HAP-1 (cell line): Measurements from ENCODE around the gene TTK.

ENCODE experiments used
- DNase-seq, 2 experiments: peaks; one replicate each; pipeline ENCODE4 v3.0.0-alpha.2; 2016 to 2020; ENCODE audit warnings: low spot score in 2 of 2
- H3K27me3 ChIP-seq: fragments of 250-450 bp; sonication (Bioruptor Pico); 2 replicates; pipeline ENCODE4 v1.5.1; 2020; ENCODE audit warnings: low read depth, mild to moderate bottlenecking, moderate library complexity
- H3K36me3 ChIP-seq: fragments of 250-450 bp; sonication (Bioruptor Pico); replicated peaks from 2 replicates; pipeline ENCODE4 v1.5.1; 2020; ENCODE audit warnings: mild to moderate bottlenecking
- H3K4me1 ChIP-seq: fragments of 250-450 bp; sonication (Bioruptor Pico); 2 replicates; pipeline ENCODE4 v1.5.1; 2020; ENCODE audit warnings: mild to moderate bottlenecking
- H3K4me3 ChIP-seq: fragments of 250-450 bp; sonication (Bioruptor Pico); 2 replicates; pipeline ENCODE4 v1.5.1; 2020; ENCODE audit warnings: mild to moderate bottlenecking, moderate library complexity
- H3K9me3 ChIP-seq: fragments of 250-450 bp; sonication (Bioruptor Pico); 2 replicates; pipeline ENCODE4 v1.5.1; 2020; ENCODE audit warnings: mild to moderate bottlenecking, moderate library complexity
- in situ Hi-C: fragments of 300-500 bp; cut with MboI; formaldehyde crosslinking; loops from 3 replicates; pipeline ENCODE4 v1.14.3; 2020; ENCODE audit warnings: low sequenced_read_pairs, inconsistent platforms, mixed read lengths

The TTK gene

GRCh38 chr6:80004173-80005072, at the start of gene TTK:
TTK (plus strand) TSS chr6:80004649; CDS start chr6:80005844, 1,195 bp downstream.
- in situ Hi-C loops, result no loop called here
- Histone ChIP-seq H3K4me1 (peaks cover 15% of the 10 kb centered on the region), H3K9me3 (no peaks in the 10 kb centered on the region), H3K4me3 (peak within 1 kb of the TSS; percentile 89), H3K27me3 (peaks cover 6% of the 10 kb centered on the region; the same call in 1 of the 2 replicates), H3K36me3 (peaks cover 32% of the 10 kb centered on the region)
- peak; percentile 93 to 94 for DNase-seq

- no peak for DNase-seq
- H3K36me3 ChIP-seq, result no peaks in the 10 kb centered on the region
- no peak overlapping the region for H3K4me3 ChIP-seq
- H3K27me3 ChIP-seq, result no peaks in the 10 kb centered on the region; the same call in 1 of the 2 replicates
- no peaks in the 10 kb centered on the region for H3K4me1 ChIP-seq
- in situ Hi-C loops, result no loop called here
- H3K9me3 ChIP-seq, result no peaks in the 10 kb centered on the region
Observed at GRCh38 chr6:79954849-79955248, 49.6 kb upstream of the TTK start.

- in situ Hi-C loops, result no loop called here
- H3K4me1 ChIP-seq, result no peaks in the 10 kb centered on the region
- DNase-seq, result no peak
Observed at GRCh38 chr6:79964607-79965081, 39.8 kb upstream of the TTK start.

GRCh38 chr6:79967178-79967577, 37.3 kb upstream of the TTK start:
- peak in 1 of 2 experiments; percentile 36 for DNase-seq
- Histone ChIP-seq H3K4me3 (no peak overlapping the region), H3K4me1 (no peaks in the 10 kb centered on the region), H3K27me3 (0 out of 2 replicates have a peak, but pooled peaks cover 3% of the 10 kb centered on the region), H3K9me3 (peaks cover 8% of the 10 kb centered on the region), H3K36me3 (no peaks in the 10 kb centered on the region)
- in situ Hi-C loops, result no loop called here

More at GRCh38 chr6:79964607-79965081, 39.8 kb upstream of the TTK start:
- peaks cover 3% of the 10 kb centered on the region; the same call in 1 of the 2 replicates for H3K27me3 ChIP-seq
- H3K9me3 ChIP-seq, result peaks cover 8% of the 10 kb centered on the region
- no peaks in the 10 kb centered on the region for H3K36me3 ChIP-seq
- no peak overlapping the region for H3K4me3 ChIP-seq

- no peaks in the 10 kb centered on the region for H3K27me3 ChIP-seq
- DNase-seq, result no peak
- no peak overlapping the region for H3K4me3 ChIP-seq
- peaks cover 8% of the 10 kb centered on the region for H3K9me3 ChIP-seq
- H3K36me3 ChIP-seq, result no peaks in the 10 kb centered on the region
- in situ Hi-C loops, result no loop called here
- no peaks in the 10 kb centered on the region for H3K4me1 ChIP-seq
Observed at GRCh38 chr6:79969784-79970183, 34.7 kb upstream of the TTK start.

GRCh38 chr6:79971193-79971592, 33.3 kb upstream of the TTK start:
- H3K9me3 ChIP-seq, result peaks cover 8% of the 10 kb centered on the region
- no peaks in the 10 kb centered on the region for H3K4me1 ChIP-seq
- no peaks in the 10 kb centered on the region for H3K36me3 ChIP-seq
- no peak for DNase-seq
- peaks cover 6% of the 10 kb centered on the region for H3K27me3 ChIP-seq
- H3K4me3 ChIP-seq, result no peak overlapping the region
- in situ Hi-C loops, result no loop called here

- Histone ChIP-seq H3K4me1 (no peaks in the 10 kb centered on the region), H3K36me3 (no peaks in the 10 kb centered on the region), H3K4me3 (no peak overlapping the region), H3K9me3 (no peaks in the 10 kb centered on the region), H3K27me3 (peaks cover 12% of the 10 kb centered on the region; the same call in 1 of the 2 replicates)
- no peak for DNase-seq
- in situ Hi-C loops, result no loop called here
Observed at GRCh38 chr6:79981652-79982051, 22.8 kb upstream of the TTK start.

GRCh38 chr6:79984261-79984660, 20.2 kb upstream of the TTK start:
- H3K4me3 ChIP-seq, result no peak overlapping the region
- no peaks in the 10 kb centered on the region for H3K36me3 ChIP-seq
- in situ Hi-C loops, result no loop called here
- H3K9me3 ChIP-seq, result no peaks in the 10 kb centered on the region
- peaks cover 5% of the 10 kb centered on the region for H3K27me3 ChIP-seq
- no peak for DNase-seq
- H3K4me1 ChIP-seq, result no peaks in the 10 kb centered on the region

GRCh38 chr6:79985128-79985527, 19.3 kb upstream of the TTK start:
- peaks cover 5% of the 10 kb centered on the region for H3K27me3 ChIP-seq
- no peaks in the 10 kb centered on the region for H3K4me1 ChIP-seq
- H3K4me3 ChIP-seq, result no peak overlapping the region
- H3K36me3 ChIP-seq, result no peaks in the 10 kb centered on the region
- no peak for DNase-seq
- in situ Hi-C loops, result no loop called here
- H3K9me3 ChIP-seq, result no peaks in the 10 kb centered on the region

- H3K36me3 ChIP-seq, result no peaks in the 10 kb centered on the region
- in situ Hi-C loops, result no loop called here
- H3K9me3 ChIP-seq, result no peaks in the 10 kb centered on the region
- peaks cover 5% of the 10 kb centered on the region for H3K27me3 ChIP-seq
- DNase-seq, result no peak
- no peaks in the 10 kb centered on the region for H3K4me1 ChIP-seq
- no peak overlapping the region for H3K4me3 ChIP-seq
Observed at GRCh38 chr6:79989641-79990040, 14.8 kb upstream of the TTK start.

- DNase-seq, result no peak
- in situ Hi-C loops, result no loop called here
Observed at GRCh38 chr6:79993012-79993910, 11.2 kb upstream of the TTK start.

GRCh38 chr6:79993911-79994309, 10.5 kb upstream of the TTK start:
- H3K4me3 ChIP-seq, result no peak overlapping the region
- H3K4me1 ChIP-seq, result no peaks in the 10 kb centered on the region
- in situ Hi-C loops, result no loop called here
- DNase-seq, result no peak
- peaks cover 6% of the 10 kb centered on the region for H3K27me3 ChIP-seq
- H3K36me3 ChIP-seq, result no peaks in the 10 kb centered on the region
- H3K9me3 ChIP-seq, result no peaks in the 10 kb centered on the region

More at GRCh38 chr6:79993012-79993910, 11.2 kb upstream of the TTK start:
- Histone ChIP-seq H3K27me3 (peaks cover 6% of the 10 kb centered on the region), H3K9me3 (no peaks in the 10 kb centered on the region), H3K4me3 (no peak overlapping the region), H3K36me3 (no peaks in the 10 kb centered on the region), H3K4me1 (no peaks in the 10 kb centered on the region)

- H3K27me3 ChIP-seq, result peaks cover 13% of the 10 kb centered on the region
- H3K36me3 ChIP-seq, result no peaks in the 10 kb centered on the region
- H3K4me1 ChIP-seq, result no peaks in the 10 kb centered on the region
- no peak for DNase-seq
- no peak overlapping the region for H3K4me3 ChIP-seq
- in situ Hi-C loops, result no loop called here
- H3K9me3 ChIP-seq, result no peaks in the 10 kb centered on the region
Observed at GRCh38 chr6:79997728-79998127, 6.7 kb upstream of the TTK start.
